HG03045 (cell line): ENCODE results near the gene CDC23.
"Not testable (repeated sequence)": the region's sequence is repeated elsewhere in the genome, so short reads cannot be mapped to it uniquely, and the experiment has no call there.

ENCODE experiments used
- ATAC-seq: cut with Tn5 transposase; IDR thresholded peaks from one replicate; pipeline ENCODE4 v1.9.1; 2021; ENCODE audit warnings: mild to moderate bottlenecking, moderate library complexity; ENCODE audit not compliant: unreplicated experiment

CDC23 gene

DNA sequence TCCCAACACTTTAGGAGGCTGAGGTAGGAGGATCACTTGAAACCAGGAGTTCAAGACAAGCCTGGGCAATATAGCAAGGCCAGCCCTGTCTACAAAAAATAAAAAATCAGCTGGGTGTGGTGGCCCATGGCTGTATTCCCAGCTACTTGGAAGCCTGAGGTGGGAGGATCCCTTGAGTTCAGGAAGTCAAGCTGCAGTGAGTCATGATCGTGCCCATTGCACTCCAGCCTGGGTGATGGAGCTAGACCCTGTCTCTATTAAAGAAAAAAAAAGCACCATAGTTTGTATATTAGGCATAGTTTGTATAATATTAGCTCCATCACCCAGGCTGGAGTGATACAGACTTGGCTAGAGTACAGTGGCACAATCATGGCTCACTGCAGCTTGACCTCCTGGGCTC is 64.3 kb downstream of the CDC23 start:
- no peak for ATAC-seq

DNA sequence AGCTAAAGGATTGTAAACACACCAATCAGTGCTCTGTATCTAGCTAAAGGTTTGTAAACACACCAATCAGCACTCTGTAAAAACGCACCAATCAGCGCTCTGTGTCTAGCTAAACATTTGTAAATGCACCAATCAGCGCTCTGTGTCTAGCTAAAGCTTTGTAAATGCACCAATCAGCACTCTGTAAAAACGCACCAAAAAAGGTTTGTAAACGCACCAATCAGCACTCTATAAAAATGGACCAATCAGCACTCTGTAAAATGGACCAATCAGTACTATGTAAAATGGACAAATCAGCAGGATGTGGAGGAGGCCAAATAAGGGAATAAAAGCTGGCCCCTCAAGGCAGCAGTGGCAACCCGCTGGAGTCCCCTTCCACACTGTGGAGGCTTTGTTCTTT is 69.5 kb downstream of the CDC23 start:
- not testable (repeated sequence) for ATAC-seq

DNA sequence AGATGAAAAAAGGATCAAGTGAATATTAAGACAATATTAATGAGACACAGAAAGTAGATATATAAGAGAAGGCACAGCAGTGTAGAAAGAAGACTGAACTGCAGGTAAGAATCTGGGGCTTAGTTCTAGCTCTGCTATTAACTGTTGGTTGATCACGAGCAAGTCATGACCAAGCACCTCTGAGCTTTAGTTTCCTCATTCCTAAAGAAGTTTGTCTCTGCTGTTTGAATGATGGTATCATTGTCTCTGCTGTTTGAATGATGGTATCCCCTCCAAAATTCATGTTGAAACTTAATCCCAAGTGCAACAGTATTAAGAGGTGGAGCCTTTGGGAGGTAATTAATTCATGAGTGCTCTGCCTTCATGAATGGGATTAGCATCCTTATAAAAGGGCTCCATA is 71.4 kb downstream of the CDC23 start:
- no peak for ATAC-seq

DNA sequence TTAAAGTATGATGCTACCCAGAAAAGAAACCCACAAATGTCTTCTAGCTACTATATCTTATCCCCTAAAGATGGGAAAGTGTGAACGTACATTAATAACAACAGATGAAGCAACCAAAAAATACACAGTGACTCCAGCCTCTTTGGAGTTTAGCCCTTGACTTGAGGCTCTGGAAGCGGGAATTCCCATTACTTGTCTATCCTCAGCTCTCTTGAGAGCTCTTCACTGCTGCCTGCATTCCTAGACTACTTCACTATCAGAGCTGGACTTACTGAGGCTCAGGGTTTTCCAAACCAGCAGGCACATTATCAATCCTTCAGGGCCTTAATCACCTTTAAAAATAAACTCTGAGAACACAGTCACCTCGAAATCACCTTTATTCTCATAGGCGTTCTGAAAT is 72.9 kb downstream of the CDC23 start:
- ATAC-seq, result no peak

DNA sequence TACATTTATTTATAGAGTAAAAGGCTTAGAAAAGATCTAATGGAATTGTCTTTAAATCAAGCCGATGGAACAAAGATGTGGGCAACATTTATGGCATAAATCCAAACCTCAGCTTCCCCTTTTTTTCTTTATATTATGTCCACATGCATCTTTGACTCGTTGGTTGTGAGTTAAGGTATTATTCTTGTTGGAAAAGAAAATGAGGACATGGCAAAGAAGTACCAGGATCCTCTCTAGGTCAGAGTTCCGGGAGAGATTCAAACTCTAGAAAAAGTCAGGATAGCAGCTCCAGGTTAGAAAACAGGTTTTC is 73.4 kb downstream of the CDC23 start:
- ATAC-seq, result no peak

DNA sequence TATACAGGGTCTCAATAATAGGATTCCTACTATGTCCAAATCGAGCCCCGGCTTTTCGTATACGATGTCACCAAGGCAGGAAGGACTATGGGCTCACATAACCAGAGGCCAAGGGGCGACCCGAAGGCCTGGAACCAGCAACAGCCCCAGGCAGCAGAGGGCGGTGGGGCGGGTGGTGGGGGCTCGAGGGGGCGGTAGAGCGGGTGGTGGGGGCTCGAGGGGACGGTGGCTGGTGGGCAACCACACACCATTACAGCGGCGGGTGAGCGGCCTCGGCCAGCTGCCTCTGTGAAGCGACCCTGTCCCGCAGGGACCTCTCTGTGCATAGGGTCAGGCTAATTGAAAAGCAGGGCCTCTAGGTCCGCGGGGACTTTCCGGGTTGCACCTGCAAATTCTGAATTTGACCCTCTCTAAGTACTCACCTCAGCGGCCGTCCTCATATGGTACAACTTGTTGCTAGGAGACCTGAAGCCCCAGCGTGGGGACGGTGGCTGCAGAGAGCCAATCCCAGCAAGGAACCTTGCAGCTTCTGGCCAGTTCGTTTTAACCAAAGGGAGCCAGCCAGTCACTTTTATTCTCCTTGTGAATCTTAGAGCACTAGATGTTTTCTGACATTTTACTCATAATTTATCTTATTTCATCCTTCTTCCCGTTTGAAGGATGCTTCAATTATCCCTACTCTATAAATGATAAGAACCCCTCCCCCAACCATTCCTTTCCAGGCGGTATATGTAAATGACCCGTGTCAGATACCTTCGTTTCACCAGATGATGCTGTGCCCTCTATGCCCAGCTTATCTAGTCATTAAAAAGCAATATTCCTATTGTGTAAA is 74.0 kb downstream of the CDC23 start, which contains the start of gene NME5:
Gene NME5 (minus strand): TSS at position 480 of the 832 bp plus-strand sequence. CDS start 648 bp downstream, outside the sequence.
- ATAC-seq, result peak; percentile 59
